HG02623 (cell line): ENCODE results near the gene REC8.
A peak's percentile ranks its signal among the peaks of the same experiment; 100 is the strongest.

Source experiments
- ATAC-seq: cut with Tn5 transposase; IDR thresholded peaks from one replicate; pipeline ENCODE4 v1.9.1; 2021; ENCODE audit warnings: moderate library complexity; ENCODE audit not compliant: unreplicated experiment

Gene REC8

GRCh38 chr14:24156840-24157239 is 15.0 kb upstream of the REC8 start:
- ATAC-seq, result no peak

DNA sequence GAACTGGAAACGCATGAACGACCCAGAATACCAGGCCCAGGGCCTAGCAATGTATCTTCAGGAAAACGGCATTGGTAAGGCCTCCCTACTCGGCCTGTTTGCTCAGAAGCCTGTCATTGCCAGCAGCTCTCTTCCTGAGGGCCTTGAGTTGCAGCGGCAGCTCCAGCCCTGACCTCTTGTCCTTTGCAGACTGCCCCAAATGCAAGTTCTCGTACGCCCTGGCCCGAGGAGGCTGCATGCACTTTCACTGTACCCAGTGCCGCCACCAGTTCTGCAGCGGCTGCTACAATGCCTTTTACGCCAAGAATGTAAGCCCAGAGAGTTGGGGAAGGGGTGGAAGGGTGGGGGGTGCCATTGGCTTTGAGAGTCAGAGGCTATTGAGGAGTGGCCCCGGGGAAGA is 14.5 kb upstream of the REC8 start:
- no peak for ATAC-seq

DNA sequence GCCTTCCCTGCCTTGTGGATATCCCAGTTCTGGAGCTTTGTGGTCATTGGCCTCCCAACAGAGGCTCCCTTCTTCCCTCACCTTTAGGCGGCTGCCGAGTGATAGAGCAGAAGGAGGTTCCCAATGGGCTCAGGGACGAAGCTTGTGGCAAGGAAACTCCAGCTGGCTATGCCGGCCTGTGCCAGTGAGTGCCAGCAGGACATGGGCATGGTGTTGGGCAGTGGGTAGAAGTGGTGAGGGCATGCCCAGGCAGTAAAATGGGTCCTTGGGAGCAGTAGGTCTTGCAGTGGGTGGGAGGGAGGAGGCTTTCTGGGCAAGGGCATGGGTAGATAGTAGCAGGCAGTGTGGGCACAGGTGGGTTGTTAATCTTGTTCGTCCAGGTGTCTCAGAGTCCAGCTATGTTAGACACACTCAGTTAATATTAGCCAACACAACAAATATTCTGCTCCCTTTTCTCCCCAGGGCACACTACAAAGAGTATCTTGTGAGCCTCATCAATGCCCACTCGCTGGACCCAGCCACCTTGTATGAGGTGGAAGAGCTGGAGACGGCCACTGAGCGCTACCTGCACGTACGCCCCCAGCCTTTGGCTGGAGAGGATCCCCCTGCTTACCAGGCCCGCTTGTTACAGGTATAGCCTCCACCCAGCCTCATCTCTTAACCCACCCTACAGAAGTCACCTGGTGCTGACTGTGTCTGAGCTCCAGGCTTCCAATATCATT is 11.9 kb upstream of the REC8 start:
- ATAC-seq, result no peak

GRCh38 chr14:24160499-24160849 is 11.4 kb upstream of the REC8 start:
- ATAC-seq, result no peak

DNA sequence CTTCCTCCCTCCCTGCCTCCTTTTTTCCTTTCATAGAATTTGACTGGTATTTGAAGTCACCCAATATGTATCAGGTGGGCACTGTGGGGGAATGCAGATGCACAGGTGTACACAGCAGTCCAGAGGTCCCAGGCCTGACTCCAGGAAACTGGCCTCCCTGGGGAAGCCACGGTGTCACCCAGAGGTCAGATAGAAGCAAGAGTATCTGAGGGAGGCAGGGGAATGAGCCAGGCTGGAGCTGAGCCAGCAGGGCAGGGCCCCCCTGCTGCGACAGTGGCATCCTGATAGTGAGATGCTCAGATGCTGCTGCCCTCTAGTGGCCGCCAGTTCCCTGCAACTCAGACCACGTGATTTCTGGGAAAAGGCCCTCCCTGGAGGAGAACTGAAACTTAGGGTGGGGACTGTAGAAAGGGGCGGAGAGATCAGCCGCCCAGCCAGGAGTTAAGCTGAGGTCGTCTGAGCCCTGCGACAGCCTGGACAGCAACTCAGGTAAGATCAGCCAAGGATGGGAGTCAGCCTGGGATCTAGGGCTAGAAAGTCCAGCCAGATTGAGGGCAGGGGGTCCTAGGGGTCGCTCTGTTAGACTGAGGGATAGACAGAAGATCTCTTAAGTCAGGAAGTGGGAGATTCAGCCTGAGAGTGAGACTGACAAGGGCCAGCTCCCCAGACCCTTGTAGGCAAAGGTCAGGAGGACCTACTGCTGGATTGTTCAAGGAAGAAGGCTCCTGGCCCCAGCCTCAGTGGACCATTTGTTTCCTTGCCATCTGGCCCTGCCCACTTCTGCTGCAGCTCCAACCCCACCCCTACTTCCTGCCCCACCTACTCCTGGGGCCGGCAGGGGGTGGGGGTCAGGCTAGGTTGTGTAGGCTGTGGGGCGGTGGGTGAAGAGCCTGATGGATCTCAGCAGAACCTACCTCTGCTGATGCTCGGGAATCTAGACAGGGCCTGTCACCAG is 10.8 kb upstream of the REC8 start, which contains the start of gene IRF9:
IRF9 (plus strand) TSS at position 416 of the 955 bp plus-strand sequence. CDS start 880 bp downstream, outside the sequence.
- peak; percentile 72 for ATAC-seq

- ATAC-seq, result no peak
Observed at GRCh38 chr14:24162093-24162492, 9.8 kb upstream of the REC8 start.

GRCh38 chr14:24164518-24164991 is 7.3 kb upstream of the REC8 start:
- no peak for ATAC-seq

GRCh38 chr14:24165785-24166184 is 6.1 kb upstream of the REC8 start:
- ATAC-seq, result no peak

DNA sequence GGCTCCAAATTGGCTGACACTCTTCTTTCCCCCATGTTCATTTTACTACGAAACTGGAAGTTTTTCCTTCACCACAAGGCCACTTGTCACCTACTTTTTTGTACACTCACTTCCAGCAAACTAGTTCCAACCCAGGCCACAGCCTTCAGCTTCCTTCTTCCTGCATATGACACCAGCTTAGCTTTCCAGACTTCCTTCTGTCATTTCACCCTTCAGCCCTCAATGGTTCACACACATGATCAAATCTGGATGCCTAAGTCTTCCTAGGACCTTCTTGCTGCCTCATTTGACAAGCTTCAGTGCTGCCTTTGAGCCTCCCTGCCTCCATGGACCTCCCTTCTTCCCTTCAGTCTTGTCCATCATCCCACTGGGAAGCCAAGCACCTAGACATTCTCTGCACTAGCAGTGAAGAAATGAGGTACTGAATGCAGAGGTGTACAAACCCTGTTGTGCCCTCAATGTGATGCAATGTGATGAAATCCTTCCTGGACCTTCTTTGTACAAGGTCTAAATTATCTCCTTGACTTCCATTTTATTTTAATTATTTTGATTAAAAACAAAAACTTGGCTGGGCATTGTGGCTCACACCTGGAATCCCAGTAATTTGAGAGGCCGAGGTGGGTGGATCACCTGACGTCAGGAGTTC is 4.3 kb upstream of the REC8 start:
- ATAC-seq, result no peak

GRCh38 chr14:24172261-24172860 is 481 bp downstream of the REC8 start:
- ATAC-seq, result no peak

DNA sequence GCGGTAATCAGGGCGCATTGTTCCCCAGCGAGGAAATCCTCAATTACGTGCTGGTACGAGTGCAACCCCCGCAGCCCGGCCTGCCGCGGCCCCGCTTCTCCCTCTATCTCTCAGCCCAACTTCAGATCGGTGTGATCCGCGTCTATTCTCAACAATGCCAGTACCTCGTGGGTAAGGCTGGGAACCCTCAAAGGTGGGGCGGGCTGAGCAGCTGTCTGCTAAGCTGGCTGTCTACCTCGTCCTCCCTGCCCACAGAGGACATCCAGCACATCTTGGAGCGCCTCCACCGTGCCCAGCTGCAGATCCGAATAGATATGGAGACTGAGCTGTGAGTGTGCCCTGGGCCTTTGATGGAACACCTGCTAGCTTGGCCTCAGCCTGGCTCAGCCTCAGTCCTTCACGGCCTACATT is 996 bp downstream of the REC8 start:
- ATAC-seq, result no peak

GRCh38 chr14:24176599-24176998 is 4.7 kb downstream of the REC8 start:
- ATAC-seq, result no peak

GRCh38 chr14:24177041-24177825 is 5.4 kb downstream of the REC8 start:
- no peak for ATAC-seq

DNA sequence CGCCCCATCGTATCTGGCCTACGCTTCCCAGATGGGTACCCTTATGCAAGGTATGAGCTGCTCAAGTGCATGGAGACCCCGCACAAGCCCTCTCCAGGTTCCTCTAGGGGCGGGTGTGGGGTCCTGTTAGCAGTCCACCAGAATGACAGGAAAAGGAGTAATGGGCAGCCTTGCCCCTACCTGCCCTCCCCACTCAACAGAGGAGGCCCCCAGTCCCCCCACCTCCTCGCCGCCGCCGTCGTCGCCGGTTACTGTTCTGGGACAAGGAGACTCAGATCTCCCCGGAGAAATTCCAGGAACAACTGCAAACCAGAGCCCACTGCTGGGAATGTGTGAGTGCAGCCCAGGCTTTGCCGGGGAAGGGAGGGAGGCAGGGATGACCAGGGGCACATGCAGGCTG is 6.0 kb downstream of the REC8 start:
- no peak for ATAC-seq

DNA sequence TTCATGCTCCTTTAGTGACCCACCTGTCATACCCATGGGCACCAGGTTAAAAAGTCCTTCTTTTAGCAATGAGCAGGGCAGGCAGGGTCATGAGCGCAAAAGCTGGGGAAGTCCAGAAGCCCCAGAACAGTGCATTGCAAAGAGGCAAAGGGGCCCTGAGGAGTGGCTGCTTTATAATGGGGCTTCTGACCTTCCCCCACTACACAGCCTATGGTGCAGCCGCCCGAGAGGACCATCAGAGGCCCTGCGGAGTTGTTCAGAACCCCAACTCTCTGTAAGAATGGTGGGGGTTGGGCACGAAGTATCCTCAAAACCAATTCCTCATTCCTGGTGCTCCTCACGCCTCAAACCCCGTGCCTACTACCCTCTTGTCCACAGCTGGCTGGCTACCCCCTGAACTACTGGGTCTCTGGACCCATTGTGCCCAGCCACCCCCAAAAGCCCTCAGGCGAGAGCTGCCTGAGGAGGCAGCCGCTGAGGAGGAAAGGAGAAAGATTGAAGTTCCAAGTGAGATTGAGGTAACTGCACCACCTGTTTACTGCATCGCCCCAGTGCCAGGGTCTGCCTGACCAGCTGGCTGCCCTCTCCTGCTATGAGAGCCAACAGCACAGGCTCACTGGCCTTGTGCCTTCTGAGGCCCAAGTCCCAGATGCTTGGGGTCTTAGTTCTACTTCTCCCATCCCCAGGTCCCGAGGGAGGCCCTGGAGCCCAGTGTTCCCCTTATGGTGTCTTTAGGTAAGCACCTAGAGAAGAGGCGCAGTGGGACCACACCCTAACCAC is 6.7 kb downstream of the REC8 start:
- no peak for ATAC-seq

DNA sequence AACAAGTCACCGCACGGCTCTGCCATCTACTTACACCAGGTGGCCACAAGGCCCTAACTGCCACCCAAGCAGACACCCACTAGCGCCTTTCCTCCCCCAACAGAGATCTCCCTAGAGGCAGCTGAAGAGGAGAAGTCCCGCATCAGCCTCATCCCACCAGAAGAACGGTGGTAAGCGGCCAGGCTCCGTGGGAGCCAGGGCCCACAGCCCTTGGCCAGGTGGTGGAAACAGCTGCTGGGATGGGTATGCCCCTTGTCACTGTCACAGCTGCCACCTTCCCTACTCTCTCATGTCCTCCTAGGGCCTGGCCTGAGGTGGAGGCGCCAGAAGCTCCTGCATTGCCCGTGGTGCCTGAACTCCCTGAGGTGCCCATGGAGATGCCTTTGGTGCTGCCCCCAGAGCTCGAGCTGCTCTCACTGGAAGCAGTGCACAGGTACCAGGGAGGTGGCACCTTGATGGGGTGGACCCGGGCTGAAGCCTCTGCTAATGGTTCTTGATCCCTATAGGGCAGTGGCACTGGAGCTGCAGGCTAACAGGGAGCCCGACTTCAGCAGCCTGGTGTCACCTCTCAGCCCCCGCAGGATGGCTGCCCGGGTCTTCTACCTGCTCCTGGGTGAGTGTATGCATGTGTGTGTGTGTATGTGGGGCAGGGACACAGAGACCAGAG is 7.5 kb downstream of the REC8 start:
- no peak for ATAC-seq

GRCh38 chr14:24179961-24180796 is 8.3 kb downstream of the REC8 start:
- ATAC-seq, result no peak
